Measurements from ENCODE around the gene USP40. TPM values are rescaled to one million over a fixed set of nuclear protein-coding genes. Genes with fewer than 3 reads are reported as not detected.

The USP40 gene
- total RNA-seq, 5 donors from 2014 or later (not counting 1 experiment from before 2014, with no cell fraction given): 17.3 to 24.5 (median 20.4) TPM

GRCh38 chr2:233563663-233564430, 2.7 kb downstream of the USP40 start:
- Histone ChIP-seq H3K4me1 (ENCODE audit: control insufficient read depth in 1 of 2, extremely low read depth in 1 of 2, insufficient read depth in 2 of 2, low read length in 2 of 2) (peaks cover 0 to 6% of the 10 kb centered on the region in 2 experiments), H3K9me3 (no peaks in the 10 kb centered on the region), H3K27me3 (replicated peaks in 1 of 2; ENCODE audit: control insufficient read depth in 2 of 2, extremely low read depth in 1 of 2, insufficient read depth in 2 of 2, low read length in 1 of 2) (no peaks in the 10 kb centered on the region), H3K4me3 (ENCODE audit: control insufficient read depth in 1 of 2, extremely low read depth in 1 of 2, low read length in 1 of 2) (no peak overlapping the region), H3K36me3 (ENCODE audit: control insufficient read depth in 2 of 2, extremely low read depth in 1 of 2, insufficient read depth in 1 of 2, low read length in 1 of 2) (peaks cover 0 to 3% of the 10 kb centered on the region in 2 donors), H3K27ac (ENCODE audit: low read length) (no peak overlapping the region)
- Mint-ChIP-seq H3K36me3 (peaks cover 28% of the 10 kb centered on the region), H3K4me3 (no peak overlapping the region), H3K9me3 (no peaks in the 10 kb centered on the region), H3K27me3 (no peaks in the 10 kb centered on the region), H3K4me1 (peaks cover 10 to 17% (median 15%) of the 10 kb centered on the region in 3 donors), H3K27ac (no peak overlapping the region)
- no peak for ATAC-seq (replicated peaks in 1 of 4)
- 100% methylated on average over 1 of the region's 8 CpGs for WGBS (ENCODE audit: insufficient coverage)
- POLR2A ChIA-PET: no interaction called here
- no peak for DNase-seq
- CTCF ChIA-PET: interaction anchor here in 1 of 2 donors (0.6 kb wide), 1 partner anchor 54 kb away, joined by 6 read pairs; no protein-coding TSS in a partner anchor

- ATAC-seq (replicated peaks in 1 of 4) (peak in 3 of 4 experiments; percentile 29 to 54 (median 52)), DNase-seq (no peak)
- POLR2A ChIA-PET: no interaction called here
- 100% methylated on average over 3 of the region's 7 CpGs for WGBS (ENCODE audit: insufficient coverage)
- H3K27me3 Mint-ChIP-seq: no peaks in the 10 kb centered on the region
- Histone ChIP-seq H3K27me3 (replicated peaks in 1 of 2; ENCODE audit: control insufficient read depth in 2 of 2, extremely low read depth in 1 of 2, insufficient read depth in 2 of 2, low read length in 1 of 2) (no peaks in the 10 kb centered on the region), H3K27ac (ENCODE audit: low read length) (no peak overlapping the region), H3K4me3 (ENCODE audit: control insufficient read depth in 1 of 2, extremely low read depth in 1 of 2, low read length in 1 of 2) (no peak overlapping the region), H3K36me3 (ENCODE audit: control insufficient read depth in 2 of 2, extremely low read depth in 1 of 2, insufficient read depth in 1 of 2, low read length in 1 of 2) (peaks cover 0 to 9% of the 10 kb centered on the region in 2 donors), H3K9me3 (no peaks in the 10 kb centered on the region), H3K4me1 (ENCODE audit: control insufficient read depth in 1 of 2, extremely low read depth in 1 of 2, insufficient read depth in 2 of 2, low read length in 2 of 2) (peaks cover 0 to 10% of the 10 kb centered on the region in 2 experiments)
- peaks cover 6 to 7% (median 7%) of the 10 kb centered on the region in 3 donors for H3K4me1 Mint-ChIP-seq
- no peaks in the 10 kb centered on the region for H3K9me3 Mint-ChIP-seq
- H3K4me3 Mint-ChIP-seq: no peak overlapping the region
- peaks cover 52% of the 10 kb centered on the region for H3K36me3 Mint-ChIP-seq
- peak overlapping the region in 1 of 2 donors; percentile 76 for H3K27ac Mint-ChIP-seq
- CTCF ChIA-PET: interaction anchor here in 1 of 2 donors (0.9 kb wide), 1 partner anchor 10 kb away, joined by 6 read pairs; no protein-coding TSS in a partner anchor
These were observed 9.5 kb downstream of the USP40 start for GRCh38 chr2:233556881-233557736.

- no peak overlapping the region for H3K4me3 Mint-ChIP-seq
- peaks cover 50% of the 10 kb centered on the region for H3K36me3 Mint-ChIP-seq
- ChIA-PET POLR2A (no interaction called here), CTCF (no interaction called here)
- no peak for ATAC-seq (replicated peaks in 1 of 4)
- no peak overlapping the region for H3K4me3 ChIP-seq (ENCODE audit: control insufficient read depth in 1 of 2, extremely low read depth in 1 of 2, low read length in 1 of 2)
- no peaks in the 10 kb centered on the region for H3K27me3 Mint-ChIP-seq
- no peaks in the 10 kb centered on the region for H3K9me3 Mint-ChIP-seq
- no peak overlapping the region for H3K27ac ChIP-seq (ENCODE audit: low read length)
- peaks cover 6 to 7% (median 7%) of the 10 kb centered on the region in 3 donors for H3K4me1 Mint-ChIP-seq
- DNase-seq: no peak
- peaks cover 0 to 10% of the 10 kb centered on the region in 2 experiments for H3K4me1 ChIP-seq (ENCODE audit: control insufficient read depth in 1 of 2, extremely low read depth in 1 of 2, insufficient read depth in 2 of 2, low read length in 2 of 2)
- H3K9me3 ChIP-seq: no peaks in the 10 kb centered on the region
- no peaks in the 10 kb centered on the region for H3K27me3 ChIP-seq (replicated peaks in 1 of 2; ENCODE audit: control insufficient read depth in 2 of 2, extremely low read depth in 1 of 2, insufficient read depth in 2 of 2, low read length in 1 of 2)
- peaks cover 0 to 13% of the 10 kb centered on the region in 2 donors for H3K36me3 ChIP-seq (ENCODE audit: control insufficient read depth in 2 of 2, extremely low read depth in 1 of 2, insufficient read depth in 1 of 2, low read length in 1 of 2)
- no peak overlapping the region for H3K27ac Mint-ChIP-seq
These were observed 13.2 kb downstream of the USP40 start for GRCh38 chr2:233553366-233553765.

GRCh38 chr2:233551491-233551890, 15.1 kb downstream of the USP40 start:
- POLR2A ChIA-PET: no interaction called here
- WGBS (ENCODE audit: insufficient coverage): no CpG with 5 or more reads among the region's 4 CpGs
- no peaks in the 10 kb centered on the region for H3K9me3 Mint-ChIP-seq
- Histone ChIP-seq H3K4me1 (ENCODE audit: control insufficient read depth in 1 of 2, extremely low read depth in 1 of 2, insufficient read depth in 2 of 2, low read length in 2 of 2) (no peaks in the 10 kb centered on the region), H3K4me3 (ENCODE audit: control insufficient read depth in 1 of 2, extremely low read depth in 1 of 2, low read length in 1 of 2) (no peak overlapping the region), H3K36me3 (ENCODE audit: control insufficient read depth in 2 of 2, extremely low read depth in 1 of 2, insufficient read depth in 1 of 2, low read length in 1 of 2) (peaks cover 0 to 23% of the 10 kb centered on the region in 2 donors), H3K27ac (ENCODE audit: low read length) (no peak overlapping the region), H3K27me3 (replicated peaks in 1 of 2; ENCODE audit: control insufficient read depth in 2 of 2, extremely low read depth in 1 of 2, insufficient read depth in 2 of 2, low read length in 1 of 2) (no peaks in the 10 kb centered on the region), H3K9me3 (no peaks in the 10 kb centered on the region)
- H3K36me3 Mint-ChIP-seq: peaks cover 50% of the 10 kb centered on the region
- no peak overlapping the region for H3K4me3 Mint-ChIP-seq
- CTCF ChIA-PET: no interaction called here
- H3K4me1 Mint-ChIP-seq: no peaks in the 10 kb centered on the region
- no peak overlapping the region for H3K27ac Mint-ChIP-seq
- H3K27me3 Mint-ChIP-seq: no peaks in the 10 kb centered on the region
- ATAC-seq (replicated peaks in 1 of 4): no peak
- no peak for DNase-seq

GRCh38 chr2:233546774-233547173, 19.8 kb downstream of the USP40 start:
- Histone ChIP-seq H3K4me3 (ENCODE audit: control insufficient read depth in 1 of 2, extremely low read depth in 1 of 2, low read length in 1 of 2) (no peak overlapping the region), H3K9me3 (no peaks in the 10 kb centered on the region), H3K4me1 (ENCODE audit: control insufficient read depth in 1 of 2, extremely low read depth in 1 of 2, insufficient read depth in 2 of 2, low read length in 2 of 2) (no peaks in the 10 kb centered on the region), H3K27me3 (replicated peaks in 1 of 2; ENCODE audit: control insufficient read depth in 2 of 2, extremely low read depth in 1 of 2, insufficient read depth in 2 of 2, low read length in 1 of 2) (no peaks in the 10 kb centered on the region), H3K36me3 (ENCODE audit: control insufficient read depth in 2 of 2, extremely low read depth in 1 of 2, insufficient read depth in 1 of 2, low read length in 1 of 2) (peaks cover 0 to 30% of the 10 kb centered on the region in 2 donors), H3K27ac (ENCODE audit: low read length) (no peak overlapping the region)
- ChIA-PET POLR2A (no interaction called here), CTCF (no interaction called here)
- H3K27me3 Mint-ChIP-seq: no peaks in the 10 kb centered on the region
- DNase-seq (no peak), ATAC-seq (replicated peaks in 1 of 4) (no peak)
- H3K36me3 Mint-ChIP-seq: peaks cover 68% of the 10 kb centered on the region
- no peaks in the 10 kb centered on the region for H3K9me3 Mint-ChIP-seq
- no peaks in the 10 kb centered on the region for H3K4me1 Mint-ChIP-seq
- H3K4me3 Mint-ChIP-seq: no peak overlapping the region
- no peak overlapping the region for H3K27ac Mint-ChIP-seq
- 95% methylated on average over 3 of the region's 4 CpGs for WGBS (ENCODE audit: insufficient coverage)

GRCh38 chr2:233546101-233546500, 20.5 kb downstream of the USP40 start:
- Mint-ChIP-seq H3K4me1 (no peaks in the 10 kb centered on the region), H3K27ac (no peak overlapping the region), H3K9me3 (no peaks in the 10 kb centered on the region), H3K27me3 (no peaks in the 10 kb centered on the region), H3K4me3 (no peak overlapping the region), H3K36me3 (peaks cover 63% of the 10 kb centered on the region)
- CTCF ChIA-PET: no interaction called here
- Histone ChIP-seq H3K4me3 (ENCODE audit: control insufficient read depth in 1 of 2, extremely low read depth in 1 of 2, low read length in 1 of 2) (no peak overlapping the region), H3K27ac (ENCODE audit: low read length) (no peak overlapping the region), H3K4me1 (ENCODE audit: control insufficient read depth in 1 of 2, extremely low read depth in 1 of 2, insufficient read depth in 2 of 2, low read length in 2 of 2) (no peaks in the 10 kb centered on the region), H3K9me3 (no peaks in the 10 kb centered on the region), H3K27me3 (replicated peaks in 1 of 2; ENCODE audit: control insufficient read depth in 2 of 2, extremely low read depth in 1 of 2, insufficient read depth in 2 of 2, low read length in 1 of 2) (no peaks in the 10 kb centered on the region), H3K36me3 (ENCODE audit: control insufficient read depth in 2 of 2, extremely low read depth in 1 of 2, insufficient read depth in 1 of 2, low read length in 1 of 2) (peaks cover 0 to 28% of the 10 kb centered on the region in 2 donors)
- DNase-seq (no peak), ATAC-seq (replicated peaks in 1 of 4) (no peak)
- POLR2A ChIA-PET: interaction anchor here in 1 of 2 donors (0.6 kb wide), 1 partner anchor 12 kb away, joined by 4 read pairs; no protein-coding TSS in a partner anchor

Measured in T-cell (primary cell).